GM12872 (cell line): ENCODE measurements around the gene PCLO.

Source experiments
- CTCF ChIP-seq: IDR thresholded peaks from 3 replicates; pipeline ENCODE4 v1.5.1; 2011; ENCODE audit warnings: low read depth, mild to moderate bottlenecking, low read length, moderate library complexity; ENCODE audit not compliant: insufficient read depth

PCLO gene

GRCh38 chr7:82959528-82959927 lies 203.2 kb downstream of the PCLO start:
- no peak for TF ChIP-seq CTCF

GRCh38 chr7:82957521-82957920 lies 205.2 kb downstream of the PCLO start:
- TF ChIP-seq CTCF = no peak

- TF ChIP-seq CTCF = no peak
Observed at GRCh38 chr7:82953324-82954027, 209.2 kb downstream of the PCLO start.

GRCh38 chr7:82950436-82950835 lies 212.2 kb downstream of the PCLO start:
- no peak for TF ChIP-seq CTCF

GRCh38 chr7:82945480-82945879 lies 217.2 kb downstream of the PCLO start:
- no peak for TF ChIP-seq CTCF

- no peak for TF ChIP-seq CTCF
Observed at GRCh38 chr7:82945056-82945455, 217.6 kb downstream of the PCLO start.

- TF ChIP-seq CTCF = no peak
Observed at GRCh38 chr7:82932516-82932915, 230.2 kb downstream of the PCLO start.
